GM12864 (cell line): ENCODE measurements around the gene EIF2B5.

Source experiments
- DNase-seq: peaks from one replicate; pipeline ENCODE4 v3.0.0-alpha.2; 2011; ENCODE audit warnings: low read depth
- H3K4me3 ChIP-seq: 2 replicates; pipeline ENCODE4 v1.5.1; 2011; ENCODE audit warnings: mild to moderate bottlenecking, low read depth, low read length, control low read depth
- TF ChIP-seq, protein P1 (sequence below): IDR thresholded peaks from 2 replicates; pipeline ENCODE4 v1.5.1; 2011; ENCODE audit warnings: low read depth, mild to moderate bottlenecking, moderate library complexity, low read length, control low read depth, inconsistent platforms; ENCODE audit errors: missing control alignments

The EIF2B5 gene

DNA sequence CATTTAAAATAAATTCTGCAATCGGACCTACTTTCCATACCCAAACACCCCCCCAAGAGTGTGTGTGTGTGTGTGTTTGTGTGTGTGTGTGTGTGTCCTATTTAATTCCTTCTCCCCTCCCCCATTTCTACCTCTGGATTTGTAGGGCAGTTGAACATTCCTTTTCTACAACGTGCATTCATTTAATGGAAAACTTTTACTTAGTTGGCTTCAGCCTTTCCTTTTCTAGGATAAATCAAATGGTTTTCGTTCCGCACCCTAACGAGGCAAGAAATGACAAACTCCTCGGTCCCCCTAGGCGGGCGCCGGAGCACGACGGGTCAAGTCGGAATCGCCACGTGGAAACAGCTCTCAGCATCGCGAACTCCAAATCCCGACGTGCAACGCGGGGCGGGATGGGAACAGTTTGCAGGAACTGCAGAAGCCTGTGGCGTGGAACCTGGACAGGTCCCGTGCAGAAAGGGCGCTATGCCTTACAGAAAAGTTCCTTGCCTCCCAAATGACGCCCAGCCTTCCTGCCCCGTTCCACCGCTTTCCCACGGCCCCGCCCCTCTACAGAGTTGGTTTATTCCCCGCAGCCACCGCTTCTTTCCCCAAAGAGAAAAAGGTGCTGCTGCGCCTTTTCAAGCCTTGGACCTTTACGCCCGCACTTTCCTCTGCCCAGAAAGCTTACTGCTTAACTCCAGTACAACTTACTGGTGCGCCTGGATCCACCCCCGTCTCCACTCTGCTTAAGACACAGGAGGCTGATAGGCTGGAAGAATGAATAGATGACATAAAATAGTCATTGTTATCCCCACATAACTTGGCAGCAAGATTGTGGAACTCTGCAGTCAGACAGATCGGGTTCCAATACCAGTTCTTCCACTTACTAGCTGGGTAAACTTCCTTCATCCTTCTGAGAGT is 1.1 kb upstream of the EIF2B5 start:
- TF ChIP-seq, protein P1, sequence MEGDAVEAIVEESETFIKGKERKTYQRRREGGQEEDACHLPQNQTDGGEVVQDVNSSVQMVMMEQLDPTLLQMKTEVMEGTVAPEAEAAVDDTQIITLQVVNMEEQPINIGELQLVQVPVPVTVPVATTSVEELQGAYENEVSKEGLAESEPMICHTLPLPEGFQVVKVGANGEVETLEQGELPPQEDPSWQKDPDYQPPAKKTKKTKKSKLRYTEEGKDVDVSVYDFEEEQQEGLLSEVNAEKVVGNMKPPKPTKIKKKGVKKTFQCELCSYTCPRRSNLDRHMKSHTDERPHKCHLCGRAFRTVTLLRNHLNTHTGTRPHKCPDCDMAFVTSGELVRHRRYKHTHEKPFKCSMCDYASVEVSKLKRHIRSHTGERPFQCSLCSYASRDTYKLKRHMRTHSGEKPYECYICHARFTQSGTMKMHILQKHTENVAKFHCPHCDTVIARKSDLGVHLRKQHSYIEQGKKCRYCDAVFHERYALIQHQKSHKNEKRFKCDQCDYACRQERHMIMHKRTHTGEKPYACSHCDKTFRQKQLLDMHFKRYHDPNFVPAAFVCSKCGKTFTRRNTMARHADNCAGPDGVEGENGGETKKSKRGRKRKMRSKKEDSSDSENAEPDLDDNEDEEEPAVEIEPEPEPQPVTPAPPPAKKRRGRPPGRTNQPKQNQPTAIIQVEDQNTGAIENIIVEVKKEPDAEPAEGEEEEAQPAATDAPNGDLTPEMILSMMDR, result no peak
- peak overlapping the region; percentile 68 for H3K4me3 ChIP-seq
- DNase-seq, result peak; percentile 41

DNA sequence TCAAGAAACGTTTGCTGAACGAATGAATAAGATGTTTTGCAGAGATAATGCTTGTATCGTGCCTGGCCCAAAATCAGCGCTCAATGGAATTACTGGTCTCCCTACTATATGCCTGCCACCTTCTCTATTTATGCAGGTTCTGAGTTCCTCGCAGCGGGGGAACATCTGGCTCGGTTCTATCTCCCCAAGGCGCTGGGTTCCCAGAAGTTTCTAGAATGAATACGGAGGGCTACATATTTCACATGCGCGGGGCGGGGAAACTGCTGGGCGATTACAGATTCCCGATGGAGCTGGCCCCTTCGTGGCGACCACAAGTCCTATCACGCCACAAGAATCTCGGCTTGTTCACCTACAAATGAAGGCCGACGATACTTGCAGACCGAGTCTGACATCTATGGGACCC is 411 bp upstream of the EIF2B5 start:
- TF ChIP-seq, protein P1, result no peak
- peak overlapping the region; percentile 68 for H3K4me3 ChIP-seq
- DNase-seq, result no peak

- H3K4me3 ChIP-seq, result peak overlapping the region; percentile 68
- TF ChIP-seq, protein P1, result no peak
- DNase-seq, result no peak
Measured at GRCh38 chr3:184135911-184136260, 728 bp downstream of the EIF2B5 start.

- no peak overlapping the region for H3K4me3 ChIP-seq
- TF ChIP-seq, protein P1, result no peak
- DNase-seq, result no peak
Measured at GRCh38 chr3:184140436-184140835, 5.3 kb downstream of the EIF2B5 start.

GRCh38 chr3:184142199-184142598 is 7.0 kb downstream of the EIF2B5 start:
- TF ChIP-seq, protein P1, result no peak
- DNase-seq, result no peak
- H3K4me3 ChIP-seq, result no peak overlapping the region

GRCh38 chr3:184143327-184143726 is 8.2 kb downstream of the EIF2B5 start:
- H3K4me3 ChIP-seq, result no peak overlapping the region
- DNase-seq, result no peak
- TF ChIP-seq, protein P1, result no peak

DNA sequence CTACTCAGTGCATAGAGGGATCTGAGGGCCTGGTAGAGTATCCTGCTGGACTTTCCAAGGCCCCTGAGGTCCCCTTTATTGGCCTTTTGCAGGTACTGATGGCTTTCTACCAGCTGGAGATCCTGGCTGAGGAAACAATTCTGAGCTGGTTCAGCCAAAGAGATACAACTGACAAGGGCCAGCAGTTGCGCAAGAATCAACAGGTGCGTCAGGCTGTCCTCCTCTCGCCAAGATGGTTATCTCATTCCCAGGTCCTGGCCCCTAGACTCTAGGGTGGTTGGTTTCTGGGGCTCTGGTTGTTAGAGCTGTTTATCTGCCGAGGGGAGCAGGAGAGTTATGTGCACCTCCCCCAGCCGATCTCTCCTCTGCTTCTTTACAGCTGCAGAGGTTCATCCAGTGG is 9.3 kb downstream of the EIF2B5 start:
- no peak overlapping the region for H3K4me3 ChIP-seq
- TF ChIP-seq, protein P1, result no peak
- no peak for DNase-seq
